Colonic mucosa (tissue), 4 donors: ENCODE measurements around the gene ADAT1. TPM values are rescaled to one million over a fixed set of nuclear protein-coding genes. Genes with fewer than 3 reads are reported as not detected.
A peak's percentile ranks its signal among the peaks of the same experiment; 100 is the strongest.

ENCODE experiments used
- DNase-seq: peaks from one replicate; pipeline ENCODE4 v3.0.0-alpha.2; 2020
- H3K27ac ChIP-seq: fragments of 200-600 bp; one replicate; pipeline ENCODE4 v1.8.0; 2021
- H3K27me3 ChIP-seq: fragments of 200-600 bp; one replicate; pipeline ENCODE4 v1.8.0; 2021
- H3K36me3 ChIP-seq: fragments of 200-600 bp; one replicate; pipeline ENCODE4 v1.8.0; 2021
- H3K4me1 ChIP-seq: fragments of 200-600 bp; one replicate; pipeline ENCODE4 v1.8.0; 2021; ENCODE audit warnings: mild to moderate bottlenecking
- H3K4me3 ChIP-seq: fragments of 200-600 bp; one replicate; pipeline ENCODE4 v1.8.0; 2021
- H3K9ac ChIP-seq, 2 donors: one replicate each; pipeline ENCODE4 v1.7.0; 2013; ENCODE audit warnings: control low read depth in 2 of 2, low read depth in 2 of 2, low read length in 2 of 2
- H3K9me3 ChIP-seq: fragments of 200-600 bp; one replicate; pipeline ENCODE4 v1.8.0; 2021
- CTCF ChIP-seq: fragments of 200-600 bp; IDR thresholded peaks from one replicate; pipeline ENCODE4 v1.8.0; 2022; ENCODE audit warnings: antibody characterized with exemption, mild to moderate bottlenecking
- intact Hi-C: fragments of 100-400 bp; cut with DNase I; formaldehyde crosslinking; loops from one replicate; pipeline ENCODE4 v1.14.1; 2022
- total RNA-seq, 2 donors: library from RNA; stranded (reverse); fragmentation: NEBNext Ultra II Directional in 1 of 2; extraction: Animal tissue kit (Norgen Biotek cat#: 25700) in 1 of 2; gene quantifications; one replicate each; pipeline ENCODE4 v1.2.1, GENCODE V29; 2021
- donor health status: healthy.
- donor health status: DM: no; HTN: no; CAD: no.
- donor health status: DM: no; HTN: no; CAD: no.

The ADAT1 gene
- total RNA-seq, 2 donors from 2014 or later, result 33.0 to 38.8 TPM

DNA sequence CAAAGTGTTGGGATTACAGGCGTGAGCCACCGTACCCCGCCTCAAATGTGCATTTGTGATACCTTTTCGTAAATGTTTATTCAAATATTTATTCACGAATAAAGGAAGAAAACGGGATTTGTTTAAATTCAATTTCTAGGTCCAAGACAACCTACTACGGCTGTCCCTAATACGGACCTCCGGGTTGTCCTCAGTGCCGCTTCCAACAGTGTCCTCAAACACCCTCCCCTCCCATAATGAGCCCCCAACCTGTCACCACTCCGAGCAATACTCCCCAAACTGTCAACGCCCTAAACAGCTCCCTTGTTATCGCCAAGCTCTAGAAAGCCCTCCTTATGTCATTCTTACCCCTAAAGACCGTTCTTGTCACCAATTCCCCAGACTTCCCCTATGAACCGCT lies 57.4 kb downstream of the ADAT1 start:
- Histone ChIP-seq H3K4me3 (peak overlapping the region; percentile 97), H3K36me3 (peaks cover 8% of the 10 kb centered on the region), H3K27me3 (no peaks in the 10 kb centered on the region), H3K27ac (peak overlapping the region; percentile 76), H3K9ac (peak overlapping the region; percentile 57 to 80), H3K9me3 (no peaks in the 10 kb centered on the region), H3K4me1 (peaks cover 8% of the 10 kb centered on the region)
- TF ChIP-seq CTCF, result no peak
- DNase-seq, result no peak
- intact Hi-C loops, result no loop called here

- intact Hi-C loops, result loop anchor here (5.0 kb wide), 1 partner anchor 97 kb away; the partner anchor contains the start of gene TMEM170A
- TF ChIP-seq CTCF, result no peak
- Histone ChIP-seq H3K27me3 (no peaks in the 10 kb centered on the region), H3K9ac (no peak overlapping the region), H3K4me3 (no peak overlapping the region), H3K9me3 (no peaks in the 10 kb centered on the region), H3K4me1 (no peaks in the 10 kb centered on the region), H3K27ac (no peak overlapping the region), H3K36me3 (no peaks in the 10 kb centered on the region)
- DNase-seq, result no peak
Measured at GRCh38 chr16:75559564-75560372, 63.3 kb downstream of the ADAT1 start.

GRCh38 chr16:75558846-75559401 lies 64.2 kb downstream of the ADAT1 start:
- intact Hi-C loops, result loop anchor here (5.0 kb wide), 1 partner anchor 97 kb away; the partner anchor contains the start of gene TMEM170A
- no peaks in the 10 kb centered on the region for H3K4me1 ChIP-seq
- no peaks in the 10 kb centered on the region for H3K36me3 ChIP-seq
- H3K9me3 ChIP-seq, result no peaks in the 10 kb centered on the region
- H3K27ac ChIP-seq, result no peak overlapping the region
- H3K27me3 ChIP-seq, result no peaks in the 10 kb centered on the region
- no peak overlapping the region for H3K4me3 ChIP-seq
- H3K9ac ChIP-seq, result no peak overlapping the region
- TF ChIP-seq CTCF, result no peak
- DNase-seq, result no peak

DNA sequence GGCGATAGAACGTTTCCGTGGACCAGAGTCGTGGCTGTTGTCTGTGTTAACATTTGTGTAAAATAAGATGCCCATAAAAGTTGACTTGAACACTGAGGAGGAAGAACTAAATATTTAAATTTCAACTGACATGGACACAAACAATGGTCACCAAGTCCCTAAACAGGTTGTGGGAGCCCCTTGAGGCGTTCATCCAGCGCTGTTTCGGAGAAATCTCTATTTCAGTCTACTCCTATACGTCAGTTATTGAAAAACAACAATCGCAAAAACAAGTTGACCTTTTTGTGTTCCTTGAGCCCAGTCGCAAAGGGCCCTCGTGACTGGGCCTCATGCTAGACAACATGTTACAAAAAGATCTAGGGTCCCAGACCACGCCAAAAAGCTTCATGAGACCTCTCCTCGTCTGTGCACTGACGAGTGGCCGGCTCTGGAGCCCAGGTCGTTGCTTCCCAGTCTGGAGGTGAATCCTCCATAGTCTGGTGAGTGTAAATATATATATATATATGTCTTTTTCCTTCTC lies 66.6 kb downstream of the ADAT1 start:
- no peaks in the 10 kb centered on the region for H3K9me3 ChIP-seq
- H3K36me3 ChIP-seq, result no peaks in the 10 kb centered on the region
- no peak overlapping the region for H3K9ac ChIP-seq
- H3K4me3 ChIP-seq, result no peak overlapping the region
- DNase-seq, result no peak
- no peaks in the 10 kb centered on the region for H3K27me3 ChIP-seq
- H3K4me1 ChIP-seq, result no peaks in the 10 kb centered on the region
- no peak for TF ChIP-seq CTCF
- intact Hi-C loops, result loop anchor here (5.0 kb wide), 1 partner anchor 94 kb away; the partner anchor contains the start of gene TMEM170A
- H3K27ac ChIP-seq, result peak overlapping the region; percentile 53

DNA sequence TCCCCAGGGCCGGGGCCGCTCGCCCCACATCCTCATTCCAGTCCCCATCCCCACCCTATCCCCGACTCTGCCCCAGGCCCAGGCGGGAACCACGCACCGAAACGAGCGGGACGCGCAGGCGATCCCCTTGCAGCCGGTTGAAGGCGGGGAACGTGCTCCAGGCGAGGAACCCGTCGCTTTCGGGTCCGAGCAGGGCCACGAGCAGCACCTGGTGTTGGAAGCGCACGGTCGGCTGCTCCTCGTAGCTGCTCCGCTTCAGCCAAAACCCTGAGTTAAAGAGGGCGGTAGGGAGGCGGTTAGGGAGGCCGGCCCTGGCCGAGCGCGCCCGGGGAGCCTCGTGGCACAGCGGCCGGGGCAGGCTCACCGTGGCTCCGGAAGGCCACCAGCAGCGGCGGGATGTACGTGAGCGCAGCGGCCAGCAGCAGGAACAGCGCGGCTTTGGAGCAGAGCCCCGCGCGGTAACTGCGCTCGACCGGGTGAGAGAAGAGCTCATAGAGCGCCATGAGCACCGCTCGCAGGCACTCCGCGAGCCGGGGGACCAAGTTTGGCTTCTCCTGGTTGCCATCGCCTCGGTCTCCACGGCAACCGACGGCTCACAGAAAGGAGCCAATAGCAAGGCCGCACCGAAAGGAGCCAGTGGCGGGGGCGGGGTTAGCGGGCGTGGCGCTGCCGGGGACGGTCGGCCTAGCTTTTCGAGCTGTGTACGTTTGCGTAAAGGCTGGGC lies 67.2 kb downstream of the ADAT1 start, which contains the start of gene TMEM231:
Gene TMEM231, minus strand, starts transcription at position 546 of the 724 bp plus-strand sequence. Its CDS starts 43 bp downstream, at position 503.
- intact Hi-C loops, result loop anchor here (5.0 kb wide), 1 partner anchor 94 kb away; the partner anchor contains the start of gene TMEM170A
- peak; percentile 99 for DNase-seq
- no peaks in the 10 kb centered on the region for H3K36me3 ChIP-seq
- H3K9ac ChIP-seq, result peak within 1 kb of the TSS; percentile 68 to 79
- H3K27me3 ChIP-seq, result no peaks in the 10 kb centered on the region
- H3K9me3 ChIP-seq, result no peaks in the 10 kb centered on the region
- peak within 1 kb of the TSS; percentile 53 for H3K27ac ChIP-seq
- TF ChIP-seq CTCF, result no peak
- peak within 1 kb of the TSS; percentile 68 for H3K4me3 ChIP-seq
- H3K4me1 ChIP-seq, result no peaks in the 10 kb centered on the region
